ENCODE measurements around the gene HDAC9.

Gene HDAC9

GRCh38 chr7:18494821-18495408 lies 634 bp upstream of the HDAC9 start:
- peak; percentile 40 for DNase-seq

- peak; percentile 37 for DNase-seq
Measured at GRCh38 chr7:18496341-18496700, 772 bp downstream of the HDAC9 start.

- no peak for DNase-seq
Measured at GRCh38 chr7:18497082-18497481, 1.5 kb downstream of the HDAC9 start.

GRCh38 chr7:18497800-18498199 lies 2.3 kb downstream of the HDAC9 start:
- peak; percentile 20 for DNase-seq

- no peak for DNase-seq
Measured at GRCh38 chr7:18498341-18498740, 2.8 kb downstream of the HDAC9 start.

GRCh38 chr7:18499407-18500177 lies 4.0 kb downstream of the HDAC9 start:
- peak; percentile 90 for DNase-seq

GRCh38 chr7:18503126-18503866 lies 7.7 kb downstream of the HDAC9 start:
- DNase-seq = no peak

- no peak for DNase-seq
Measured at GRCh38 chr7:18504965-18505364, 9.4 kb downstream of the HDAC9 start.

- DNase-seq = peak; percentile 10
Measured at GRCh38 chr7:18505870-18506460, 10.4 kb downstream of the HDAC9 start.

- peak; percentile 91 for DNase-seq
Measured at GRCh38 chr7:18508443-18509427, 13.2 kb downstream of the HDAC9 start.

GRCh38 chr7:18509481-18509880 lies 13.9 kb downstream of the HDAC9 start:
- peak; percentile 50 for DNase-seq

- DNase-seq = no peak
Measured at GRCh38 chr7:18511351-18512140, 16.0 kb downstream of the HDAC9 start.

GRCh38 chr7:18513343-18513742 lies 17.8 kb downstream of the HDAC9 start:
- peak; percentile 27 for DNase-seq

GRCh38 chr7:18515067-18515466 lies 19.5 kb downstream of the HDAC9 start:
- no peak for DNase-seq

- no peak for DNase-seq
Measured at GRCh38 chr7:18517646-18518045, 22.1 kb downstream of the HDAC9 start.

- DNase-seq = no peak
Measured at GRCh38 chr7:18518555-18518954, 23.0 kb downstream of the HDAC9 start.

GRCh38 chr7:18520450-18521235 lies 25.1 kb downstream of the HDAC9 start:
- peak; percentile 23 for DNase-seq

GRCh38 chr7:18521236-18521589 lies 25.7 kb downstream of the HDAC9 start:
- DNase-seq = no peak

GRCh38 chr7:18521945-18522566 lies 26.5 kb downstream of the HDAC9 start:
- no peak for DNase-seq

GRCh38 chr7:18524248-18524647 lies 28.7 kb downstream of the HDAC9 start:
- DNase-seq = no peak

Measured in DMS53 (cell line).